WI38 (cell line): ENCODE measurements around the gene RPL29.
"Not testable (repeated sequence)": the region's sequence is repeated elsewhere in the genome, so short reads cannot be mapped to it uniquely, and the experiment has no call there.

Experiments used
- H3K4me3 ChIP-seq: 2 replicates; pipeline ENCODE4 v1.5.1; 2011; ENCODE audit warnings: low read depth, mild to moderate bottlenecking, control low read depth, low read length
- TF ChIP-seq, protein P1 (sequence below): IDR thresholded peaks from 2 replicates; pipeline ENCODE4 v1.5.1; 2012; ENCODE audit warnings: low read depth, mild to moderate bottlenecking, control low read depth, low read length

RPL29 gene

DNA sequence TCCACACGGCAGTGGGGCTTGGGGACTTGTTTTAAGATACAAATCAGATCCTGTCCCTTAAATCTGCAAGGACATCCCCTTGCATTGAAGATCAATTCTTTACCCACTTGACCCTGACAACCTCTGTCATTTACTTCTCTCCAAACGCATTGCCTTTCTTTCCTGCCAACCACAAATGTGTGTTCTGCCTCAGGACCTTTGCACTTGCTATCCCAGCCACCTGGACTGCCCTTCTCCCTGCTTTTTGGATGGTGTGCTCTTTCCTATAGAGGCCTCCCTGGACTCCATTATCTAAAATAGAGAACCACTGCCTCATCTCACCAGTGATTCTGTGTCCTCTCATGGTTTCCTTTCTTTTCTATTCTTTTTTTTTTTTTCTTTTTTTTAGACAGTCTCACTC lies 1.5 kb upstream of the RPL29 start:
- TF ChIP-seq, protein P1, sequence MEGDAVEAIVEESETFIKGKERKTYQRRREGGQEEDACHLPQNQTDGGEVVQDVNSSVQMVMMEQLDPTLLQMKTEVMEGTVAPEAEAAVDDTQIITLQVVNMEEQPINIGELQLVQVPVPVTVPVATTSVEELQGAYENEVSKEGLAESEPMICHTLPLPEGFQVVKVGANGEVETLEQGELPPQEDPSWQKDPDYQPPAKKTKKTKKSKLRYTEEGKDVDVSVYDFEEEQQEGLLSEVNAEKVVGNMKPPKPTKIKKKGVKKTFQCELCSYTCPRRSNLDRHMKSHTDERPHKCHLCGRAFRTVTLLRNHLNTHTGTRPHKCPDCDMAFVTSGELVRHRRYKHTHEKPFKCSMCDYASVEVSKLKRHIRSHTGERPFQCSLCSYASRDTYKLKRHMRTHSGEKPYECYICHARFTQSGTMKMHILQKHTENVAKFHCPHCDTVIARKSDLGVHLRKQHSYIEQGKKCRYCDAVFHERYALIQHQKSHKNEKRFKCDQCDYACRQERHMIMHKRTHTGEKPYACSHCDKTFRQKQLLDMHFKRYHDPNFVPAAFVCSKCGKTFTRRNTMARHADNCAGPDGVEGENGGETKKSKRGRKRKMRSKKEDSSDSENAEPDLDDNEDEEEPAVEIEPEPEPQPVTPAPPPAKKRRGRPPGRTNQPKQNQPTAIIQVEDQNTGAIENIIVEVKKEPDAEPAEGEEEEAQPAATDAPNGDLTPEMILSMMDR = no peak
- H3K4me3 ChIP-seq = no peak overlapping the region

DNA sequence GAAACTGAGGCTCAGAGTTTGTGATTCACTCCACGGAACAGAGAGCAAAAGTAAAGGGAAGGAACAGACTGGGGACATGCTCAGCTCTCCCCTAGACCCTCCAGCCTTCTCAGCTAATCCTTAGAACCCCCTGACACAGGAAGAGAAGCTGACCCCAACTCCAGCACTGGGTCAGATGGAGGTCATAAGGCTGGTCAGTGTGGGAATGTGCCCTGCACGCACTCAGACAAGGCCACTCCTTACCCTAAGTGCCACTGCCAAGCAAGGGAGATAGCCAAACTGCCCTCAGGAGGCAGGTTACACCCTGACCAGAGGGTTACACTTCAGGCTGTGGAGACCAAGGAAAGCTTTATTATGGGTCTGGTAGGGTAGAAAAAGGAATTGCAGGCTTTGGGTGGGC lies 1.2 kb downstream of the RPL29 start:
- peak overlapping the region; percentile 99 for H3K4me3 ChIP-seq
- TF ChIP-seq, protein P1 = no peak

DNA sequence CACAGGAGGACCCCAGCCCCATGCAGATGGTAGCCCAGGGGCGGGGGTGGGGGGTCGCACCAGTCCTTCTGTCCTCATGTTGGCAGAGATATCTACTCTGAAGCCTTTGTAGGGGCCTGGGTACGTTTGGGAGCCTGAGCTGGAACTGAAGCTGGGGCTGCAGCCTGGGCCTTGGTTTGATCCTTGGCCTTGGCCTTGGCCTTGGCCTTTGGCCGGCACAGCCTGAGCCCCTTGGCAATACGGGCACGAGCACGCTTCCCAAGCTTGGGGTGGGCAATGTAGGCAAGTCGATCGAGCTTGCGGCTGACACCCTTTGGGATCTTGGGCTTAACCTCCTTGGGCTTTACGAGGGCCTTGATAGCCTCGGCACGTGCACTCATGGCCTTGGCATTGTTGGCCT lies 2.0 kb downstream of the RPL29 start:
- H3K4me3 ChIP-seq = not testable (repeated sequence)

DNA sequence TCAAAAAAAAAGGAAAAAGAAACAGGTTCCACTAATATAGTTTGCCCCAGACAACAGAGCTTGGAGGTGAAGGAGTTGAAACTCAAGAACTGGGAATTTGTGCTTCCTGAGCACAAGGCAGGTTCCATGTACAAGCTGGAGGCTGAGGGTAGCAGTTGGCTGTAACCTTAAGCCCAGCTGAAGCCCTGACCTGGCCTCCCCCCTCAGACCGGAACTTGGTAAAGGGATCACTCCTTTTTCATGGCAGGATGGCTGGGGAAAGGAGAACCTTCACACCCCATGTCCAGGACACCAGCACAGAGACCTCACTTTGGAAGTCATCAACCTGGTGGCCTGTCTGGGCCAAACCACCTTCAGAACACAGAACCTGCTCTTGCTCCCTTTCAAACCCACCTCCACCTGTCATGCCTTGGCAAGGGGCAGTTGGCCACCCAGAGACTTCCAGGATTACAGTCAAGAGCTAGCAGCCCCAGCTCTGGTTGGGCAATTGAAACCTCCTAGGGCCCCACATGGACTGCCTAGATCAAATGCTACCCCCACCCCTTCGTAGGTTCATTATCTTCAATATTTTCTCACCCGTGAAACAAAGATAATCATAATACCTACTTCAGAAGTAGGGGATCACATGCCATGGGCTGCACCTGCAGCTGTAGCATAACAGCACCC lies 3.5 kb downstream of the RPL29 start:
- TF ChIP-seq, protein P1 = no peak
- no peak overlapping the region for H3K4me3 ChIP-seq

DNA sequence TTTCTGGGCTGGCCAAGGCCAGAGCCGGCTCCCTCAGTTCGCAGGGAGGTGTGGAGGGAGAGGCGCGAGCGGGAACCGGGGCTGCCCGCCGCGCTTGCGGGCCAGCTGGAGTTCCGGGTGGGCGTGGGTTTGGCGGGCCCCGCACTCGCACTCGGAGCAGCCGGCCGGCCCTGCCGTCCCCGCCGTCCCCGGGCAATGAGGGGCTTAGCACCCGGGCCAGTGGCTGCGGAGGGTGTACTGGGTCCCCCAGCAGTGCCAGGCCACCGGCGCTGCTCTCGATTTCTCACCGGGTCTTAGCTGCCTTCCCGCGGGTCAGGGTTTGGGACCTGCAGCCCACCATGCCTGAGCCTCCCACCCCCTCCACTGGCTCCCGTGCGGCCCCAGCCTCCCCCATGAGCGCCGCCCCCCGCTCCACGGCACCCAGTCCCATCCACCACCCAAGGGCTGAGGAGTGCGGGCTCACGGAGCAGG lies 5.2 kb downstream of the RPL29 start:
- H3K4me3 ChIP-seq = not testable (repeated sequence)

DNA sequence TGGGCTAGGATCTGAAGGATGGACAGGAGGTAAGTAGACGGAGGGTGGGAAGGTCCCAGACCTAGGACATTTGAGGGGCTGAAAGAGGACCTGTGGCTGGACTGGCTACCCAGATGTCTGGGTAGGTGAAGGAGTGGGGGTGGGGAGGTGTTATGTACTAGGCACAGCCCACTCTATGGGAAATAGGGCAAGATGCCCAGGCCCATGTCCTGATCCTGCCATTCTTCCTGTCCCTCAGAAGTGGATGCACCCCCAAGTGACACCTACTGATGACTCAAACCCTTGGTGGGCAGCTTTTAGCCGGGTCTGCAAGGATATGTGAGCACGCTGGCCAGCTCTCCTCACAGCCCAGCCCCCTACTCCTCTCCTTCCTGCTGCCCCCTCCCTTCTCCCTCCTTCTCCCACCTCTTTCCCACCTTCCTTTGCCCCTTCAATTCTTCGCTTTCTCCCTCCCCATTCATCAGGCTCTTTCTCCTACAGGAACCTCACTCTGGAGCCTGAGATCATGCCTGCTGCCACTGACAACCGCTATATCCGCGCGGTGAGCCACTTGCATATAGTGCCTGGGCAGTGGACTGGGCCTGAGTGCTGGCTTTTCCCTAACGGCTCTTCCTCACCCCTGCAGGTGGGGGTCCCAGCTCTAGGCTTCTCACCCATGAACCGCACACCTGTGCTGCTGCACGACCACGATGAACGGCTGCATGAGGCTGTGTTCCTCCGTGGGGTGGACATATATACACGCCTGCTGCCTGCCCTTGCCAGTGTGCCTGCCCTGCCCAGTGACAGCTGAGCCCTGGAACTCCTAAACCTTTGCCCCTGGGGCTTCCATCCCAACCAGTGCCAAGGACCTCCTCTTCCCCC lies 7.2 kb downstream of the RPL29 start:
- no peak overlapping the region for H3K4me3 ChIP-seq

DNA sequence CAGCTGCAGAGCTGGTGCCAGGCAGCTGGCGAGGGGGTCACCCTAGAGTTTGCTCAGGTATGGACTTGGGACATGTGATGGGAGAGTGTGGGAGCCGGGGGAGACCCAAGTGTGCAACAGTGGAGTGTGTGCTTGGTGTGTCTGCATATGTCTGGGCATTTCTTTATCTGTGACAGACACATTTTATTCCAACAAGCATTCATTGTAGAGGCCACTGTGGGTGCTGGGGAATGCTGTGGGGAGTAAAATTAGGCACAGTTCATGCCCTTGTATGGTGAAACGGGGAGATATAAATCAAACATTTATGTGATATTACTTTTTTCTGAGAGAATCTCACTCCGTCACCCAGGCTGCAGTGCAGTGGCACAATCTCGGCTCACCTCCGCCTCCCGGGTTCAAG lies 8.1 kb downstream of the RPL29 start:
- H3K4me3 ChIP-seq = no peak overlapping the region
- TF ChIP-seq, protein P1 = no peak

More for the DNA sequence above, 7.2 kb downstream of the RPL29 start:
- TF ChIP-seq, protein P1 = no peak
